ENCODE results near the gene OR10J4.
"Not testable (repeated sequence)": the region's sequence is repeated elsewhere in the genome, so short reads cannot be mapped to it uniquely, and the experiment has no call there.

OR10J4 gene

GRCh38 chr1:159444511-159444910 is 12.5 kb downstream of the OR10J4 start:
- H3K27me3 ChIP-seq (ENCODE audit: control insufficient read depth, insufficient read depth, low read length) = no peaks in the 10 kb centered on the region
- no peaks in the 10 kb centered on the region for H3K36me3 ChIP-seq (ENCODE audit: control insufficient read depth, insufficient read depth, low read length)
- H3K9me3 ChIP-seq (ENCODE audit: control insufficient read depth, insufficient read depth, low read length) = no peaks in the 10 kb centered on the region
- no peak overlapping the region for H3K4me3 ChIP-seq (ENCODE audit: low read depth, low read length)
- H3K4me1 ChIP-seq (ENCODE audit: control insufficient read depth, insufficient read depth, low read length) = no peaks in the 10 kb centered on the region
- no peak overlapping the region for H3K9ac ChIP-seq (ENCODE audit: low read depth, low read length)

- no peaks in the 10 kb centered on the region for H3K36me3 ChIP-seq (ENCODE audit: control insufficient read depth, insufficient read depth, low read length)
- H3K4me1 ChIP-seq (ENCODE audit: control insufficient read depth, insufficient read depth, low read length) = no peaks in the 10 kb centered on the region
- H3K9me3 ChIP-seq (ENCODE audit: control insufficient read depth, insufficient read depth, low read length) = no peaks in the 10 kb centered on the region
- H3K4me3 ChIP-seq (ENCODE audit: low read depth, low read length) = no peak overlapping the region
- no peak overlapping the region for H3K9ac ChIP-seq (ENCODE audit: low read depth, low read length)
- H3K27me3 ChIP-seq (ENCODE audit: control insufficient read depth, insufficient read depth, low read length) = no peaks in the 10 kb centered on the region
These were observed 16.2 kb downstream of the OR10J4 start for GRCh38 chr1:159448181-159448580.

- H3K9ac ChIP-seq (ENCODE audit: low read depth, low read length); H3K4me1 ChIP-seq (ENCODE audit: control insufficient read depth, insufficient read depth, low read length); H3K9me3 ChIP-seq (ENCODE audit: control insufficient read depth, insufficient read depth, low read length); H3K36me3 ChIP-seq (ENCODE audit: control insufficient read depth, insufficient read depth, low read length); H3K4me3 ChIP-seq (ENCODE audit: low read depth, low read length); H3K27me3 ChIP-seq (ENCODE audit: control insufficient read depth, insufficient read depth, low read length): not testable (repeated sequence)
These were observed 17.6 kb downstream of the OR10J4 start for GRCh38 chr1:159449605-159450004.

GRCh38 chr1:159459551-159459950 is 27.5 kb downstream of the OR10J4 start:
- no peaks in the 10 kb centered on the region for H3K27me3 ChIP-seq (ENCODE audit: control insufficient read depth, insufficient read depth, low read length)
- no peaks in the 10 kb centered on the region for H3K36me3 ChIP-seq (ENCODE audit: control insufficient read depth, insufficient read depth, low read length)
- H3K4me1 ChIP-seq (ENCODE audit: control insufficient read depth, insufficient read depth, low read length) = no peaks in the 10 kb centered on the region
- H3K9ac ChIP-seq (ENCODE audit: low read depth, low read length) = no peak overlapping the region
- H3K4me3 ChIP-seq (ENCODE audit: low read depth, low read length) = no peak overlapping the region
- no peaks in the 10 kb centered on the region for H3K9me3 ChIP-seq (ENCODE audit: control insufficient read depth, insufficient read depth, low read length)

- no peak overlapping the region for H3K9ac ChIP-seq (ENCODE audit: low read depth, low read length)
- no peaks in the 10 kb centered on the region for H3K36me3 ChIP-seq (ENCODE audit: control insufficient read depth, insufficient read depth, low read length)
- H3K4me3 ChIP-seq (ENCODE audit: low read depth, low read length) = no peak overlapping the region
- H3K4me1 ChIP-seq (ENCODE audit: control insufficient read depth, insufficient read depth, low read length) = no peaks in the 10 kb centered on the region
- H3K27me3 ChIP-seq (ENCODE audit: control insufficient read depth, insufficient read depth, low read length) = no peaks in the 10 kb centered on the region
- H3K9me3 ChIP-seq (ENCODE audit: control insufficient read depth, insufficient read depth, low read length) = no peaks in the 10 kb centered on the region
These were observed 33.2 kb downstream of the OR10J4 start for GRCh38 chr1:159465191-159465603.

- H3K9ac ChIP-seq (ENCODE audit: low read depth, low read length) = no peak overlapping the region
- no peaks in the 10 kb centered on the region for H3K27me3 ChIP-seq (ENCODE audit: control insufficient read depth, insufficient read depth, low read length)
- H3K4me3 ChIP-seq (ENCODE audit: low read depth, low read length) = no peak overlapping the region
- no peaks in the 10 kb centered on the region for H3K36me3 ChIP-seq (ENCODE audit: control insufficient read depth, insufficient read depth, low read length)
- H3K9me3 ChIP-seq (ENCODE audit: control insufficient read depth, insufficient read depth, low read length) = no peaks in the 10 kb centered on the region
- no peaks in the 10 kb centered on the region for H3K4me1 ChIP-seq (ENCODE audit: control insufficient read depth, insufficient read depth, low read length)
These were observed 36.3 kb downstream of the OR10J4 start for GRCh38 chr1:159468321-159468720.

- Histone ChIP-seq H3K36me3 (ENCODE audit: control insufficient read depth, insufficient read depth, low read length) (no peaks in the 10 kb centered on the region), H3K4me3 (ENCODE audit: low read depth, low read length) (no peak overlapping the region), H3K4me1 (ENCODE audit: control insufficient read depth, insufficient read depth, low read length) (no peaks in the 10 kb centered on the region), H3K9me3 (ENCODE audit: control insufficient read depth, insufficient read depth, low read length) (no peaks in the 10 kb centered on the region), H3K9ac (ENCODE audit: low read depth, low read length) (no peak overlapping the region), H3K27me3 (ENCODE audit: control insufficient read depth, insufficient read depth, low read length) (no peaks in the 10 kb centered on the region)
These were observed 38.0 kb downstream of the OR10J4 start for GRCh38 chr1:159469921-159470533.

- H3K4me1 ChIP-seq (ENCODE audit: control insufficient read depth, insufficient read depth, low read length) = no peaks in the 10 kb centered on the region
- H3K4me3 ChIP-seq (ENCODE audit: low read depth, low read length) = no peak overlapping the region
- H3K9ac ChIP-seq (ENCODE audit: low read depth, low read length) = no peak overlapping the region
- H3K9me3 ChIP-seq (ENCODE audit: control insufficient read depth, insufficient read depth, low read length) = no peaks in the 10 kb centered on the region
- no peaks in the 10 kb centered on the region for H3K27me3 ChIP-seq (ENCODE audit: control insufficient read depth, insufficient read depth, low read length)
- no peaks in the 10 kb centered on the region for H3K36me3 ChIP-seq (ENCODE audit: control insufficient read depth, insufficient read depth, low read length)
These were observed 41.3 kb downstream of the OR10J4 start for GRCh38 chr1:159473335-159473734.

GRCh38 chr1:159474926-159475325 is 42.9 kb downstream of the OR10J4 start:
- H3K36me3 ChIP-seq (ENCODE audit: control insufficient read depth, insufficient read depth, low read length) = no peaks in the 10 kb centered on the region
- no peaks in the 10 kb centered on the region for H3K4me1 ChIP-seq (ENCODE audit: control insufficient read depth, insufficient read depth, low read length)
- no peaks in the 10 kb centered on the region for H3K27me3 ChIP-seq (ENCODE audit: control insufficient read depth, insufficient read depth, low read length)
- no peak overlapping the region for H3K4me3 ChIP-seq (ENCODE audit: low read depth, low read length)
- H3K9me3 ChIP-seq (ENCODE audit: control insufficient read depth, insufficient read depth, low read length) = no peaks in the 10 kb centered on the region
- H3K9ac ChIP-seq (ENCODE audit: low read depth, low read length) = no peak overlapping the region
